ENCODE measurements around the gene SMAD4. TPM values are rescaled to one million over a fixed set of nuclear protein-coding genes. Genes with fewer than 3 reads are reported as not detected.

The SMAD4 gene
- total and polyA plus RNA-seq, 2 donors (not counting 1 experiment from before 2014, with no cell fraction given), result 34.8 to 136 TPM

- ChIA-PET POLR2A (no interaction called here), CTCF (no interaction called here)
- H3K4me1 Mint-ChIP-seq, result no peaks in the 10 kb centered on the region
- peaks cover 13% of the 10 kb centered on the region for H3K9me3 Mint-ChIP-seq (ENCODE audit: insufficient read depth)
- no peak overlapping the region for H2AFZ ChIP-seq (ENCODE audit: insufficient read depth, low read depth, low read length, poor library complexity, severe bottlenecking)
- no peaks in the 10 kb centered on the region for H3K79me2 ChIP-seq (ENCODE audit: control insufficient read depth, insufficient read depth, low read length)
- H3K27ac Mint-ChIP-seq, result no peak overlapping the region
- no peak overlapping the region for H3K9ac ChIP-seq (ENCODE audit: low read length)
- H3K4me2 ChIP-seq (replicated peaks; ENCODE audit: low read depth, low read length, poor library complexity, severe bottlenecking), result no peak overlapping the region
- H3K27ac ChIP-seq (ENCODE audit: low read length in 2 of 2), result no peak overlapping the region
- no peaks in the 10 kb centered on the region for H4K20me1 ChIP-seq (ENCODE audit: control insufficient read depth, insufficient read depth, low read length, poor library complexity, severe bottlenecking)
- H3K36me3 ChIP-seq (replicated peaks in 1 of 2; ENCODE audit: control extremely low read depth in 1 of 2, control insufficient read depth in 1 of 2, extremely low read depth in 1 of 2, insufficient read depth in 2 of 2, low read length in 1 of 2), result peaks cover 11 to 16% of the 10 kb centered on the region in 2 experiments
- no peaks in the 10 kb centered on the region for H3K4me1 ChIP-seq (ENCODE audit: control insufficient read depth in 2 of 2, insufficient read depth in 2 of 2, low read length in 2 of 2)
- WGBS (ENCODE audit: insufficient coverage), result no CpG with 5 or more reads among the region's 1 CpG
- no peak for ATAC-seq (ENCODE audit: low read depth)
- peaks cover 5 to 12% (median 6%) of the 10 kb centered on the region in 3 donors for H3K9me3 ChIP-seq (ENCODE audit: control extremely low read depth in 1 of 3, control insufficient read depth in 2 of 3, insufficient read depth in 1 of 3, low read length in 2 of 3)
- TF ChIP-seq, protein P1, sequence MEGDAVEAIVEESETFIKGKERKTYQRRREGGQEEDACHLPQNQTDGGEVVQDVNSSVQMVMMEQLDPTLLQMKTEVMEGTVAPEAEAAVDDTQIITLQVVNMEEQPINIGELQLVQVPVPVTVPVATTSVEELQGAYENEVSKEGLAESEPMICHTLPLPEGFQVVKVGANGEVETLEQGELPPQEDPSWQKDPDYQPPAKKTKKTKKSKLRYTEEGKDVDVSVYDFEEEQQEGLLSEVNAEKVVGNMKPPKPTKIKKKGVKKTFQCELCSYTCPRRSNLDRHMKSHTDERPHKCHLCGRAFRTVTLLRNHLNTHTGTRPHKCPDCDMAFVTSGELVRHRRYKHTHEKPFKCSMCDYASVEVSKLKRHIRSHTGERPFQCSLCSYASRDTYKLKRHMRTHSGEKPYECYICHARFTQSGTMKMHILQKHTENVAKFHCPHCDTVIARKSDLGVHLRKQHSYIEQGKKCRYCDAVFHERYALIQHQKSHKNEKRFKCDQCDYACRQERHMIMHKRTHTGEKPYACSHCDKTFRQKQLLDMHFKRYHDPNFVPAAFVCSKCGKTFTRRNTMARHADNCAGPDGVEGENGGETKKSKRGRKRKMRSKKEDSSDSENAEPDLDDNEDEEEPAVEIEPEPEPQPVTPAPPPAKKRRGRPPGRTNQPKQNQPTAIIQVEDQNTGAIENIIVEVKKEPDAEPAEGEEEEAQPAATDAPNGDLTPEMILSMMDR (IDR thresholded peaks at IDR 0.05), result no peak
- TF ChIP-seq EZH2 (IDR thresholded peaks at IDR 0.05; ENCODE audit: borderline replicate concordance, insufficient read depth, low read depth, low read length, poor library complexity, severe bottlenecking), result no peak
- DNase-seq, result no peak
- intact Hi-C loops (cut with micrococcal nuclease), result no loop called here
- H3K27me3 Mint-ChIP-seq, result no peaks in the 10 kb centered on the region
- H3K4me3 ChIP-seq (ENCODE audit: control extremely low read depth in 1 of 5, extremely low read depth in 1 of 5, insufficient read depth in 1 of 5, low read depth in 2 of 5, low read length in 4 of 5), result no peak overlapping the region
- H3K27me3 ChIP-seq (replicated peaks in 1 of 4; ENCODE audit: control extremely low read depth in 1 of 4, control insufficient read depth in 3 of 4, insufficient read depth in 4 of 4, low read length in 3 of 4), result no peaks in the 10 kb centered on the region
- no peak overlapping the region for H3K4me3 Mint-ChIP-seq
Measured at GRCh38 chr18:51088410-51088809, 58.4 kb downstream of the SMAD4 start.

DNA sequence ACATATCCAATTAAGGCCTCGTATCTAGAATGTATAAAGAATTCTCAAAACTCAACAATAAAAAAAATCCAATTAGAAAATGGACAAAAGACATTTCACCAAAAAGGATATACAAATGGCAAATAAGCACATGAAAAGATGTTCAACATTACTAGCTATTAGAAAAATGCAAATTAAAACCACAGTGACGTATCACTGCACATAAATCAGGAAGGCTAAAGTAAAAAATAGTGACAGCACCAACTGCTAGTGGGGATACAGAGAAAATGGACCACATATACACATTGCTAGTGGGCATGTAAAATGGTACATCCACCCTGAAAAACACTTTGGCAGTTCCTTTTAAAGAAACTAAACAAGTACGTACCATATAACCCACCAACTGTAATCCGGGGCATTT, 59.7 kb downstream of the SMAD4 start:
- Mint-ChIP-seq H3K4me3 (no peak overlapping the region), H3K4me1 (no peaks in the 10 kb centered on the region), H3K27me3 (no peaks in the 10 kb centered on the region), H3K9me3 (ENCODE audit: insufficient read depth) (peaks cover 15% of the 10 kb centered on the region), H3K27ac (no peak overlapping the region)
- no peaks in the 10 kb centered on the region for H3K79me2 ChIP-seq (ENCODE audit: control insufficient read depth, insufficient read depth, low read length)
- H3K36me3 ChIP-seq (replicated peaks in 1 of 2; ENCODE audit: control extremely low read depth in 1 of 2, control insufficient read depth in 1 of 2, extremely low read depth in 1 of 2, insufficient read depth in 2 of 2, low read length in 1 of 2), result peaks cover 5 to 7% of the 10 kb centered on the region in 2 experiments
- H3K27ac ChIP-seq (ENCODE audit: low read length in 2 of 2), result no peak overlapping the region
- H3K27me3 ChIP-seq (replicated peaks in 1 of 4; ENCODE audit: control extremely low read depth in 1 of 4, control insufficient read depth in 3 of 4, insufficient read depth in 4 of 4, low read length in 3 of 4), result no peaks in the 10 kb centered on the region
- ATAC-seq (ENCODE audit: low read depth), result no peak
- intact Hi-C loops (cut with micrococcal nuclease), result no loop called here
- H3K4me1 ChIP-seq (ENCODE audit: control insufficient read depth in 2 of 2, insufficient read depth in 2 of 2, low read length in 2 of 2), result no peaks in the 10 kb centered on the region
- H3K4me3 ChIP-seq (ENCODE audit: control extremely low read depth in 1 of 5, extremely low read depth in 1 of 5, insufficient read depth in 1 of 5, low read depth in 2 of 5, low read length in 4 of 5), result no peak overlapping the region
- no peak overlapping the region for H3K4me2 ChIP-seq (replicated peaks; ENCODE audit: low read depth, low read length, poor library complexity, severe bottlenecking)
- CTCF ChIA-PET, result no interaction called here
- no peak overlapping the region for H3K9ac ChIP-seq (ENCODE audit: low read length)
- H3K9me3 ChIP-seq (ENCODE audit: control extremely low read depth in 1 of 3, control insufficient read depth in 2 of 3, insufficient read depth in 1 of 3, low read length in 2 of 3), result peaks cover 5 to 12% (median 6%) of the 10 kb centered on the region in 3 donors
- no CpG with 5 or more reads among the region's 4 CpGs for WGBS (ENCODE audit: insufficient coverage)
- no peaks in the 10 kb centered on the region for H4K20me1 ChIP-seq (ENCODE audit: control insufficient read depth, insufficient read depth, low read length, poor library complexity, severe bottlenecking)
- no peak overlapping the region for H2AFZ ChIP-seq (ENCODE audit: insufficient read depth, low read depth, low read length, poor library complexity, severe bottlenecking)
- no peak for TF ChIP-seq EZH2 (IDR thresholded peaks at IDR 0.05; ENCODE audit: borderline replicate concordance, insufficient read depth, low read depth, low read length, poor library complexity, severe bottlenecking)
- TF ChIP-seq, protein P1 (IDR thresholded peaks at IDR 0.05), result no peak
- POLR2A ChIA-PET, result no interaction called here
- no peak for DNase-seq
